Uterus (tissue), 2 donors: ENCODE measurements around the gene TMEM123.

ENCODE experiments used
- POLR2A ChIP-seq, 2 donors: fragments of 450-650 bp; IDR thresholded peaks; one replicate each; pipeline ENCODE4 v1.6.1; 2016; ENCODE audit warnings: antibody characterized with exemption in 2 of 2, mild to moderate bottlenecking in 1 of 2, moderate library complexity in 1 of 2
- TF ChIP-seq, protein P1 (sequence below), 4 experiments: fragments of 200-600 bp in 2 of 4; fragments of 450-650 bp in 2 of 4; sonication (generic) in 2 of 4; IDR thresholded peaks; one replicate each; pipeline ENCODE4 v1.5.1; 2016 to 2019; ENCODE audit warnings: antibody characterized with exemption in 4 of 4, mild to moderate bottlenecking in 2 of 4, moderate library complexity in 1 of 4

DNA sequence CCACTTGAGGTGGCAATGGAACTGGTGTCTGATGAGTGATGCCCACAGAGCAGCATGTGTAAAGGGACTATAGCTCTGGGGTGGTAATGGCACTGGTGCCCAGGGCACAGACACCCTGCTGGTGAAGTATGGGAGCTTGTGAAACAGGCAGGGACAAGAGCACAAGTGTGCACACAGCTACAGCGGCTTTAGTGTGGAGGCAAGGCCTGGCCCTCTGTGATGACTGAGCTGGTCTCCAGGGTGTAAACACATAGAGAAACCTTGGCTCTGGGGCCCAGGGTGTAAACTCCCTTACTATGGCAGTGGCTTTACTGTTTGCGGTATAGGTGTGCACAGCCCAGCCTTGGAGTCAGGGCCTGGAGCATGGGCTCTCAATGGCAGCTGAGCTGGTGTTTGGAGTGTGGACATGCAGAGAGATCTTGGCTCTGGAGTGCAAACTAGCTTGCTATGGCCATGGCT is 59.3 kb downstream of the TMEM123 start:
- TF ChIP-seq, protein P1, sequence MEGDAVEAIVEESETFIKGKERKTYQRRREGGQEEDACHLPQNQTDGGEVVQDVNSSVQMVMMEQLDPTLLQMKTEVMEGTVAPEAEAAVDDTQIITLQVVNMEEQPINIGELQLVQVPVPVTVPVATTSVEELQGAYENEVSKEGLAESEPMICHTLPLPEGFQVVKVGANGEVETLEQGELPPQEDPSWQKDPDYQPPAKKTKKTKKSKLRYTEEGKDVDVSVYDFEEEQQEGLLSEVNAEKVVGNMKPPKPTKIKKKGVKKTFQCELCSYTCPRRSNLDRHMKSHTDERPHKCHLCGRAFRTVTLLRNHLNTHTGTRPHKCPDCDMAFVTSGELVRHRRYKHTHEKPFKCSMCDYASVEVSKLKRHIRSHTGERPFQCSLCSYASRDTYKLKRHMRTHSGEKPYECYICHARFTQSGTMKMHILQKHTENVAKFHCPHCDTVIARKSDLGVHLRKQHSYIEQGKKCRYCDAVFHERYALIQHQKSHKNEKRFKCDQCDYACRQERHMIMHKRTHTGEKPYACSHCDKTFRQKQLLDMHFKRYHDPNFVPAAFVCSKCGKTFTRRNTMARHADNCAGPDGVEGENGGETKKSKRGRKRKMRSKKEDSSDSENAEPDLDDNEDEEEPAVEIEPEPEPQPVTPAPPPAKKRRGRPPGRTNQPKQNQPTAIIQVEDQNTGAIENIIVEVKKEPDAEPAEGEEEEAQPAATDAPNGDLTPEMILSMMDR (IDR thresholded peaks at IDR 0.05): no peak
- TF ChIP-seq POLR2A (IDR thresholded peaks at IDR 0.05): no peak
